ENCODE results near the gene CWC27. TPM values are rescaled to one million over a fixed set of nuclear protein-coding genes. Genes with fewer than 3 reads are reported as not detected.

The CWC27 gene
- total RNA-seq, 2 donors from 2014 or later: 9.1 to 12.1 TPM

- no peak for DNase-seq (ENCODE audit: low spot score)
- Histone ChIP-seq H3K27me3 (no peaks in the 10 kb centered on the region), H3K36me3 (peaks cover 6% of the 10 kb centered on the region), H3K4me3 (no peak overlapping the region), H3K9me3 (no peaks in the 10 kb centered on the region), H3K27ac (no peak overlapping the region), H3K4me1 (no peaks in the 10 kb centered on the region)
- no peak for TF ChIP-seq CTCF (IDR thresholded peaks at IDR 0.05)
Observed at GRCh38 chr5:64978546-64978945, 209.8 kb downstream of the CWC27 start.

GRCh38 chr5:64979531-64979930 lies 210.8 kb downstream of the CWC27 start:
- Histone ChIP-seq H3K27me3 (no peaks in the 10 kb centered on the region), H3K9me3 (no peaks in the 10 kb centered on the region), H3K36me3 (peaks cover 6% of the 10 kb centered on the region), H3K4me1 (no peaks in the 10 kb centered on the region), H3K4me3 (no peak overlapping the region), H3K27ac (no peak overlapping the region)
- TF ChIP-seq CTCF (IDR thresholded peaks at IDR 0.05): no peak
- DNase-seq (ENCODE audit: low spot score): no peak

GRCh38 chr5:64980176-64980575 lies 211.4 kb downstream of the CWC27 start:
- DNase-seq (ENCODE audit: low spot score): no peak
- Histone ChIP-seq H3K27ac (no peak overlapping the region), H3K36me3 (peaks cover 6% of the 10 kb centered on the region), H3K4me1 (no peaks in the 10 kb centered on the region), H3K9me3 (no peaks in the 10 kb centered on the region), H3K27me3 (no peaks in the 10 kb centered on the region), H3K4me3 (no peak overlapping the region)
- no peak for TF ChIP-seq CTCF (IDR thresholded peaks at IDR 0.05)

GRCh38 chr5:64987768-64988167 lies 219.0 kb downstream of the CWC27 start:
- DNase-seq (ENCODE audit: low spot score): no peak
- Histone ChIP-seq H3K9me3 (peaks cover 0 to 8% of the 10 kb centered on the region in 2 donors), H3K4me3 (no peak overlapping the region), H3K36me3 (no peaks in the 10 kb centered on the region), H3K27me3 (no peaks in the 10 kb centered on the region), H3K4me1 (no peaks in the 10 kb centered on the region), H3K27ac (no peak overlapping the region)
- TF ChIP-seq CTCF (IDR thresholded peaks at IDR 0.05): no peak

- Histone ChIP-seq H3K4me3 (no peak overlapping the region), H3K27ac (no peak overlapping the region), H3K27me3 (no peaks in the 10 kb centered on the region), H3K4me1 (no peaks in the 10 kb centered on the region), H3K36me3 (no peaks in the 10 kb centered on the region), H3K9me3 (no peaks in the 10 kb centered on the region)
- DNase-seq (ENCODE audit: low spot score): no peak
- no peak for TF ChIP-seq CTCF (IDR thresholded peaks at IDR 0.05)
Observed at GRCh38 chr5:65009207-65009606, 240.5 kb downstream of the CWC27 start.

- DNase-seq (ENCODE audit: low spot score): no peak
- no peak for TF ChIP-seq CTCF (IDR thresholded peaks at IDR 0.05)
- H3K4me3 ChIP-seq: no peak overlapping the region
- no peak overlapping the region for H3K27ac ChIP-seq
- no peaks in the 10 kb centered on the region for H3K4me1 ChIP-seq
- H3K9me3 ChIP-seq: no peaks in the 10 kb centered on the region
- H3K36me3 ChIP-seq: no peaks in the 10 kb centered on the region
- H3K27me3 ChIP-seq: no peaks in the 10 kb centered on the region
Observed at GRCh38 chr5:65010841-65011240, 242.1 kb downstream of the CWC27 start.

All from right atrium auricular region (tissue), 2 donors.